ENCODE measurements around the gene EEF1AKMT3.

- no peak for TF ChIP-seq ATF3 (IDR thresholded peaks at IDR 0.05)
- no peak for TF ChIP-seq EZH2 (IDR thresholded peaks at IDR 0.05)
- TF ChIP-seq POLR2A (IDR thresholded peaks at IDR 0.05; ENCODE audit: borderline replicate concordance, extremely low read depth, insufficient read depth, insufficient read length) = no peak
- no peak for TF ChIP-seq YY1 (IDR thresholded peaks at IDR 0.05; ENCODE audit: extremely low read depth, insufficient replicate concordance, low read depth, low read length)
- no peak for TF ChIP-seq CTCF (IDR thresholded peaks at IDR 0.05 in 2 of 3, conservative IDR thresholded peaks at IDR 0.05 in 1 of 3; ENCODE audit: borderline replicate concordance in 1 of 3, insufficient read depth in 1 of 3, low read depth in 2 of 3, low read length in 2 of 3)
- TF ChIP-seq POLR2AphosphoS5 (IDR thresholded peaks at IDR 0.05; ENCODE audit: low read depth, low read length) = no peak
- TF ChIP-seq MAX (IDR thresholded peaks at IDR 0.05) = no peak
- TF ChIP-seq EZH2phosphoT487 (IDR thresholded peaks at IDR 0.05; ENCODE audit: borderline replicate concordance) = no peak
- TF ChIP-seq JUND (IDR thresholded peaks at IDR 0.05) = no peak
- no peak for TF ChIP-seq CBX3 (IDR thresholded peaks at IDR 0.05; ENCODE audit: low read depth)
- no peak for TF ChIP-seq REST (IDR thresholded peaks at IDR 0.05; ENCODE audit: low read depth)
- no peak for TF ChIP-seq CEBPB (IDR thresholded peaks at IDR 0.05; ENCODE audit: low read depth)
- TF ChIP-seq SP1 (IDR thresholded peaks at IDR 0.05; ENCODE audit: low read depth) = no peak
Measured at GRCh38 chr12:57823908-57824640, 51.7 kb downstream of the EEF1AKMT3 start.

Measured in HCT116 (cell line).